ENCODE data around the gene HK1.

Gene HK1

GRCh38 chr10:69416695-69417094 is 138.4 kb downstream of the HK1 start, which contains the start of gene TACR2:
Gene TACR2 (minus strand): TSS chr10:69416918. CDS start chr10:69416323, 595 bp downstream.
- Mint-ChIP-seq H3K9me3 (no peaks in the 10 kb centered on the region), H3K4me3 (no peak within 1 kb of the TSS), H3K27ac (peak within 1 kb of the TSS in 1 of 2 donors; percentile 55), H3K4me1 (ENCODE audit: low read depth in 2 of 2) (peaks cover under 1 to 3% of the 10 kb centered on the region in 2 donors), H3K36me3 (ENCODE audit: insufficient read depth) (peaks cover 2% of the 10 kb centered on the region), H3K27me3 (peaks cover 22 to 27% of the 10 kb centered on the region in 2 donors)
- DNase-seq (no peak), ATAC-seq (replicated peaks) (no peak)

DNA sequence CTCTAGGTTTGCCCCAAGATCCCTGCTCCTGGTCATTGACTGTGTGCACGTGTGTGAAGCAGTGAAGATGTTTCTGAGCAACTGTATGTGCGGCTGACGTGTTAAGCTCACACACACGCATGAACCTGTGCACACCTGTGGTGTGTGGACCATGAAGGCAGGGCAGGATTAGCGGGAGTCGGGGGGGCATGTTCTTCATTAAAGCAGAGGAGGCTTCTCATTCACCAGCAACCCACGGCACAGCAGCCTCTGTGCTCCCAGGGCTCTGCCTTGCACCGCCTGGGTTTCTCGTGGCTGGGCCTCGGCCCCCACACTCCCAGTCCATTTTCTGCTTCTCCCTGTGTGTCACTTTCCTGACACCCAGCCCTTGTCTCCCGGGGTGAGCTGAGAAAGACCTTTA is 139.2 kb downstream of the HK1 start:
- Mint-ChIP-seq H3K36me3 (ENCODE audit: insufficient read depth) (peaks cover 2% of the 10 kb centered on the region), H3K4me3 (no peak overlapping the region)

GRCh38 chr10:69418052-69418752 is 139.9 kb downstream of the HK1 start:
- no peaks in the 10 kb centered on the region for H3K9me3 Mint-ChIP-seq
- no peak overlapping the region for H3K4me3 Mint-ChIP-seq
- peaks cover 2% of the 10 kb centered on the region for H3K36me3 Mint-ChIP-seq (ENCODE audit: insufficient read depth)
- H3K27ac Mint-ChIP-seq: no peak overlapping the region
- peaks cover 1 to 6% of the 10 kb centered on the region in 2 donors for H3K4me1 Mint-ChIP-seq (ENCODE audit: low read depth in 2 of 2)
- no peak for ATAC-seq (replicated peaks)
- no peak for DNase-seq
- H3K27me3 Mint-ChIP-seq: peaks cover 28 to 34% of the 10 kb centered on the region in 2 donors

More for the DNA sequence above, 139.2 kb downstream of the HK1 start:
- Mint-ChIP-seq H3K27me3 (peaks cover 28 to 34% of the 10 kb centered on the region in 2 donors), H3K4me1 (ENCODE audit: low read depth in 2 of 2) (peaks cover 3 to 6% of the 10 kb centered on the region in 2 donors), H3K9me3 (no peaks in the 10 kb centered on the region), H3K27ac (no peak overlapping the region)
- DNase-seq (no peak), ATAC-seq (replicated peaks) (no peak)

DNA sequence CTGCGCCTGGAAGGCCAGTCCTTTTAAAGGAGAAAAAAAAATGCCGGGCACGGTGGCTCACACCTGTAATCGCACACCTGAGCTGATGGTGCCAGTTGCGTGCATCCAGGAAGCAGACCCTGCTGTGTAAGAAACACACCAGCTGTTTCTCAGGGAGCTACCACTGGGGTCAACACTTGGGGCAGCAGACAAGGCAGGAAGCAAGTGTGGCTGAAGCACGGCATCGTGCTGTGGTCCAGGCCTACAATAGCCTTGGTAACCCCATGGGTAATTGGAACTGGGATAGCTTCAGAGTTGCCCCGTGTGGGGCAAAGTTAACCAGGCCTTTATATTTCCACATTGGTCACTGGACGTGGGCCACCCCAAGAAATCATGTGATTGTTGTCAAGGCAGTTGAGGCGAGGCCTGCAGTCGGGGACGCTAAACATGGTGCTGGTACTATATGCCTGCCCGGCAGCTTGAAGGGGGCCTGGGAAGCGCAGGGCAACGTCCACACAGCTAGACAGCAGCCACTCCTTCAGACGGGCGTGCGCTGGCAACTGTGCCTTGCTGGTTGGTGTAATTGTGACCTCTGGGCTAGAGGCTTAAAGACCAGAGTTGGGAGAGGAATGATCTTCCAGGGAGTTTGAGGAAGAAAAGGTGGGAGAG is 140.9 kb downstream of the HK1 start:
- Mint-ChIP-seq H3K36me3 (ENCODE audit: insufficient read depth) (peaks cover 2% of the 10 kb centered on the region), H3K27ac (no peak overlapping the region), H3K27me3 (peaks cover 28 to 34% of the 10 kb centered on the region in 2 donors), H3K9me3 (no peaks in the 10 kb centered on the region), H3K4me3 (no peak overlapping the region), H3K4me1 (ENCODE audit: low read depth in 2 of 2) (peaks cover 5 to 13% of the 10 kb centered on the region in 2 donors)
- DNase-seq: no peak
- ATAC-seq (replicated peaks): no peak

DNA sequence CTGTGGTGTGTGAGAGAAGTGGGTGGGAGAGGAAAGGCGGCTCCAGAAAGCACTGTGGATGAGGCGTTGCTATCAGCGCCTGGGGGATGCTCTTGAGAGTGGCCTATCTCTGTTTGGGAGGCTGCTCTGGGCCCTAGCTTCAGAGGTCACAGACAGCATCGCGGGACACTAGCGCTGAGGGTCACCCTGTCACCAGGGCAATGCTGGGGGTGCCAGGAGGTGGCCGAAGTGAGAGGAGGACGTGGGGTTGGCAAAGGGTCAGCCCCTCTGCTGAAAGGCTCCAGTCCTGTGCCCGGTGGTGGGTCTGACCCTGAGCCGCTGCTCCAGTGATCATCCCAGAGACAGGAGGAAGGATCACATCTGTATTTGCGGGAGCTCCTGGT is 141.4 kb downstream of the HK1 start:
- Mint-ChIP-seq H3K27me3 (peaks cover 24 to 34% of the 10 kb centered on the region in 2 donors), H3K36me3 (ENCODE audit: insufficient read depth) (peaks cover 1% of the 10 kb centered on the region), H3K4me3 (no peak overlapping the region), H3K9me3 (no peaks in the 10 kb centered on the region), H3K27ac (no peak overlapping the region), H3K4me1 (ENCODE audit: low read depth in 2 of 2) (peaks cover 6 to 15% of the 10 kb centered on the region in 2 donors)
- DNase-seq (no peak), ATAC-seq (replicated peaks) (no peak)

GRCh38 chr10:69421611-69422308 is 143.5 kb downstream of the HK1 start:
- peaks cover 14 to 23% of the 10 kb centered on the region in 2 donors for H3K27me3 Mint-ChIP-seq

GRCh38 chr10:69422676-69423075 is 144.4 kb downstream of the HK1 start:
- Mint-ChIP-seq H3K4me1 (ENCODE audit: low read depth in 2 of 2) (peaks cover 23 to 36% of the 10 kb centered on the region in 2 donors), H3K27me3 (peaks cover 14 to 23% of the 10 kb centered on the region in 2 donors), H3K4me3 (no peak overlapping the region), H3K27ac (no peak overlapping the region), H3K36me3 (ENCODE audit: insufficient read depth) (peaks cover 3% of the 10 kb centered on the region), H3K9me3 (no peaks in the 10 kb centered on the region)
- ATAC-seq (replicated peaks): no peak
- DNase-seq: no peak

More at GRCh38 chr10:69421611-69422308, 143.5 kb downstream of the HK1 start:
- no peak overlapping the region for H3K4me3 Mint-ChIP-seq
- peak overlapping the region; percentile 38 to 41 for H3K27ac Mint-ChIP-seq
- peaks cover 3% of the 10 kb centered on the region for H3K36me3 Mint-ChIP-seq (ENCODE audit: insufficient read depth)
- no peaks in the 10 kb centered on the region for H3K9me3 Mint-ChIP-seq
- no peak for ATAC-seq (replicated peaks)
- DNase-seq: no peak
- peaks cover 18 to 32% of the 10 kb centered on the region in 2 donors for H3K4me1 Mint-ChIP-seq (ENCODE audit: low read depth in 2 of 2)

DNA sequence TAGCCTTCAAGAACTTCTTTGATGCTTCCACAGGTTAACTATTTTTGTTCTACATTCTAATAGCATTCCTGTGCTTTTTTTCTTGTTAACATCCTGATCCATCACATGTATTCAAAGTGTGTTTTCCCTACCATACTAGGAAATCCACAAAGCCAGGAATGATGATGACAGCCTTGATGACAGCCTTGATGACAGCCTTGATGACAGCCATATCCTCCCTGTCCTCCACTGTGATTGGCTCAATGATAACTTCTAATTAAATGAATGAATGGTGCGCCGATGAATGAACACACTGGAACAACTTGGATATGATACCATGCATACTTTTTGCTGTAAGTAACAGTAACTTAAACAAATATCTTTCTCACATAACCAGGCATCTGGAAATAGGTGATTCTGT is 146.7 kb downstream of the HK1 start:
- H3K27me3 Mint-ChIP-seq: peaks cover 6 to 8% of the 10 kb centered on the region in 2 donors
- no peak for DNase-seq
- ATAC-seq (replicated peaks): no peak
- no peaks in the 10 kb centered on the region for H3K9me3 Mint-ChIP-seq
- H3K27ac Mint-ChIP-seq: peak overlapping the region; percentile 71 to 86
- H3K4me1 Mint-ChIP-seq (ENCODE audit: low read depth in 2 of 2): peaks cover 26 to 40% of the 10 kb centered on the region in 2 donors
- H3K4me3 Mint-ChIP-seq: no peak overlapping the region
- peaks cover 3% of the 10 kb centered on the region for H3K36me3 Mint-ChIP-seq (ENCODE audit: insufficient read depth)

DNA sequence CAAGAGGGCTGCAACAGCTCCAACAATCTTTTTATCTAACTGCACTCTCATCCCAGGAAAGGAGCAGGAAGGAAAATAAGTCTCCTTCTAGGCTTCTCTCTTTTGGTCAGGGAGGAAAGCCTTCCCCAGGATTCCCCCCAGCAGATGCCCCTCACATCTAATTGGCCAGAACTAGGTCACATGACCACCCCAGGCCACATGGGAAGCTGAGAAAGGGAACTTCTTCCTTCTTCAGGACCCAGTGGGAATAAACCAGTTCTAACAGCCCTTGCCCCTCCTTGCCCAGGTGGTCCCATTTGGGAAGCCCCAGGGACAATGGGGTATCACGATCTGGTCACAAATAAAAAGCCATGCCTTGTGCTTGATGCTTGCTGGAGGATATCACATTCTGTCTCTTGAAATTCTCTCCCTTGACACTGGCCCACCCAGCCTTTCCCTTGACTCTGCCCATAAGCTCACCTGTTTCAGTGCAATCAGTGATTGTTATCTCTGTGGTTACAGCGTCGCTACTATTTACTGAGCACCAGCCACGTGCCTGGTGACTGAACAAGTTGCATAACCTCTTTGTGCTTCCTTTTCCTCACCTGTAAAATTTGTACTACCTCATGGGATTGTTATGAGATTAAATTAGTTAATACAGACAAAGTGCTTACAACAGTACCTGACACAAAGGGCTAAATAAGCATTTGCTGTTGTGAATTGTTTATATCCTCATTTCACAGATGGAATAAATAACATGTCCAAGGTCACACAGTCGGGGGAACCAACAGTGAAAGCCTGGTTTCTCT is 147.4 kb downstream of the HK1 start:
- ATAC-seq (replicated peaks) (peak; percentile 90), DNase-seq (peak in 2 of 3 experiments; percentile 32 to 36)
- peak overlapping the region in 1 of 2 donors; percentile 86 for H3K27ac Mint-ChIP-seq
- H3K36me3 Mint-ChIP-seq (ENCODE audit: insufficient read depth): peaks cover 3% of the 10 kb centered on the region
- peak overlapping the region in 1 of 2 donors; percentile 32 for H3K4me3 Mint-ChIP-seq
- H3K27me3 Mint-ChIP-seq: peaks cover 6 to 8% of the 10 kb centered on the region in 2 donors
- H3K9me3 Mint-ChIP-seq: no peaks in the 10 kb centered on the region
- H3K4me1 Mint-ChIP-seq (ENCODE audit: low read depth in 2 of 2): peaks cover 26 to 40% of the 10 kb centered on the region in 2 donors

DNA sequence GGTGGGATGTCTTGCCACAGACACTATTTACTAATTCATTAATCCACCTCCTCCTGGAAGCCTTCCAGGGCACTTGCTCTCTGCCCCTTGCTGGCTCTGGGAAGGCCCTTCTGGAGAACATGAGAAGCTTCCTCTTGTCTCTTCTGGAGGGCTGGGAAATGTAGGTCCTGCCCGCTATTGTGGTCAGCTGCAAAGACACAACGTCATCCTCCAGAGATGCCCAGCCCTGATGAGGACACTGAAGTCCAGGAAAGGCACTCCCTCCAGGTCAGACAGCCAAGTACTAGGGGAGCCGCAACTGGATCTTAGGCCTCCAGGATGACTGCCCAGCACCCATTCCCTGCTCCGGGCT is 148.1 kb downstream of the HK1 start:
- Mint-ChIP-seq H3K9me3 (no peaks in the 10 kb centered on the region), H3K4me1 (ENCODE audit: low read depth in 2 of 2) (peaks cover 26 to 40% of the 10 kb centered on the region in 2 donors), H3K27ac (peak overlapping the region in 1 of 2 donors; percentile 86), H3K27me3 (peaks cover 6 to 8% of the 10 kb centered on the region in 2 donors), H3K36me3 (ENCODE audit: insufficient read depth) (peaks cover 3% of the 10 kb centered on the region), H3K4me3 (no peak overlapping the region)
- ATAC-seq (replicated peaks): no peak
- no peak for DNase-seq

DNA sequence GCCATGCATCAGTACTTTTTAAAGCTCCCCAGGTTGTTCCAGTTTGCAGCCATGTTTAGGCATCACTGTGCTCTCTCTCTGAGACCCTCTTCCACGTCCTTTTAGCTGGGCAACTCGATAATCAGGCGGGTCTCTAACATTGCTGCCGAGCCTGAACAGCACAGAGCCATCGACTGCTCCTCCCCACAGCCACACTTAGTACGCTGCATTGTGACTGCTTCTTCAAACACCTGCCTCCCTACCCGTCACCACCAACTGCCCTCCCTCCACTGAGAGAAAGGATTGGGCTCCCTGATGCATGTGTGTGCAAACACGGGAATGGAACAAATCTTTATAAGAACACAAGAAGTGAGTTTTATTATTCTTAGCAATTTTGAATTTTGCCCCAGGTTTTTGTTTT is 149.9 kb downstream of the HK1 start:
- H3K27ac Mint-ChIP-seq: peak overlapping the region in 1 of 2 donors; percentile 8
- no peaks in the 10 kb centered on the region for H3K9me3 Mint-ChIP-seq
- H3K27me3 Mint-ChIP-seq: no peaks in the 10 kb centered on the region
- peaks cover 3% of the 10 kb centered on the region for H3K36me3 Mint-ChIP-seq (ENCODE audit: insufficient read depth)
- H3K4me3 Mint-ChIP-seq: no peak overlapping the region
- peaks cover 26 to 34% of the 10 kb centered on the region in 2 donors for H3K4me1 Mint-ChIP-seq (ENCODE audit: low read depth in 2 of 2)
- DNase-seq (no peak), ATAC-seq (replicated peaks) (no peak)

- Mint-ChIP-seq H3K27me3 (peaks cover 36 to 37% of the 10 kb centered on the region in 2 donors), H3K4me3 (no peak overlapping the region), H3K27ac (no peak overlapping the region), H3K4me1 (ENCODE audit: low read depth in 2 of 2) (no peaks in the 10 kb centered on the region), H3K9me3 (no peaks in the 10 kb centered on the region), H3K36me3 (ENCODE audit: insufficient read depth) (no peaks in the 10 kb centered on the region)
- no peak for ATAC-seq (replicated peaks)
- DNase-seq: no peak
Observed at GRCh38 chr10:69434169-69434568, 155.9 kb downstream of the HK1 start.

GRCh38 chr10:69434926-69435325 is 156.6 kb downstream of the HK1 start:
- Mint-ChIP-seq H3K27ac (no peak overlapping the region), H3K27me3 (peaks cover 40 to 44% of the 10 kb centered on the region in 2 donors), H3K4me3 (no peak overlapping the region), H3K36me3 (ENCODE audit: insufficient read depth) (no peaks in the 10 kb centered on the region), H3K9me3 (no peaks in the 10 kb centered on the region), H3K4me1 (ENCODE audit: low read depth in 2 of 2) (no peaks in the 10 kb centered on the region)
- ATAC-seq (replicated peaks) (no peak), DNase-seq (no peak)

Data from effector memory CD8-positive, alpha-beta T cell (primary cell).